PC-3 (cell line): ENCODE data around the gene ARID3C.

Source experiments
- CTCF ChIP-seq: fragments of 300-600 bp; sonication (generic); conservative IDR thresholded peaks from 2 replicates; pipeline ENCODE4 v1.5.1; 2017; ENCODE audit warnings: antibody characterized with exemption, low read depth, mild to moderate bottlenecking, low read length
- EZH2 ChIP-seq: fragments of 300-600 bp; sonication (generic); IDR thresholded peaks from one replicate; pipeline ENCODE4 v1.6.1; 2017; ENCODE audit warnings: antibody characterized with exemption, mild to moderate bottlenecking, low read length; ENCODE audit not compliant: unreplicated experiment
- EZH2phosphoT487 ChIP-seq: fragments of 300-600 bp; sonication (generic); IDR thresholded peaks from 2 replicates; pipeline ENCODE4 v1.6.1; 2018; ENCODE audit warnings: mild to moderate bottlenecking, antibody characterized with exemption, low read length, borderline replicate concordance

GRCh38 chr9:34590381-34591247 lies 38.3 kb downstream of the ARID3C start:
- TF ChIP-seq EZH2 (no peak), CTCF (no peak), EZH2phosphoT487 (no peak)
